ENCODE measurements around the gene SUFU.
A peak's percentile ranks its signal among the peaks of the same experiment; 100 is the strongest.
"Not testable (repeated sequence)": the region's sequence is repeated elsewhere in the genome, so short reads cannot be mapped to it uniquely, and the experiment has no call there.

The SUFU gene

GRCh38 chr10:102480396-102480795 is 23.4 kb upstream of the SUFU start:
- DNase-seq = no peak

GRCh38 chr10:102484021-102484420 is 19.8 kb upstream of the SUFU start:
- DNase-seq = no peak

DNA sequence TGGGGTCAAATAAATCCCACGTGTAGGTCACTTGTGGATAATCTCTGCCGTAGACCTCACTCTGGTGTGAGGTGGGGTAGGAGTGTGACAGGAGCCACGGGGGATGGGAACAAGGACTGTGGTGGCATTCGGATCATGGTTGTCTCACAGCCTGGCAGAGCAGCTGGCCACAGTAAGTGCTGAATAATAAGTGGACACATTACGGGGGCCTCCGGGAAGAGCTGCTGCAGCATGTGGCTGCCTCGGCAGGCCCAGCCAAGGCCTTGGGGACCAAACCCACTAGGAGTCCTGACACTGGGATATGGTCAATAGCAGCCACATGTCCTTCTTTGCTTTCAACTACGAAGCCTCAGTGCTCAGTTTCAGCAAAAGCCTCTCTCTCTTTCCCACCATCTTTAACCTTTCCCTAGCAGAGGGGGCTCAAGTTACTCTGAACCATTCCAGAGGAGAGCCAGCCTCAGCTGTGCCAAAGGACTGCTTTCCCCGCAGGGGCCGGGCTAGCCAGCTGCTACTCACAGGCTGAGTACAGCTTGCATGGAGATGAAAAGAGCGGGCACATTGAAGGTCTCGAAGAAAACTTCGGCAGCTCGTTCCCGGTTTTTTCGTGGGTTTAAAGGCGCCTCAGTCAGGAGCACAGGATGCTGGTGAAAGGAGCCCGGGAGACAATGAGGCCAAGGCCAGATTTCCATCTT is 18.5 kb upstream of the SUFU start:
- no peak for DNase-seq

DNA sequence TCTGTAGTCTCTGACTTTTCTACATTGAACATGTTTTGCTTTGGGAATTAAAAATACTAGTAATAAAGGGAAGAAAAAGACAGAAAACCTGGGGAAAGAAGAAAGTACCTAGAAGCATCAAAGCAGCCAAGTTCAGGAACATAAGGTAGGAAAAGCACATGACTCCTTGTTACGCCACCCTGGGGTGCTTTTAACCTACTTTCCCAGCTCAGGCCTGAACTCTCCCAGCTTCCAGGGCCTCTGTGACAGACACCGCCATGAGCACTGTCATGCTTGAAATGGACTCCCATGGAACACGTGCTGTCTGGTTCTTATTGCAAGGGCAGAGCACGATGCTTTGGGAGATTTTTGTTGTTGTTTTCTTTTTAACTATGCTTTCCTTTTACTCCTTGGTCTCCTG is 12.6 kb upstream of the SUFU start:
- no peak for DNase-seq

DNA sequence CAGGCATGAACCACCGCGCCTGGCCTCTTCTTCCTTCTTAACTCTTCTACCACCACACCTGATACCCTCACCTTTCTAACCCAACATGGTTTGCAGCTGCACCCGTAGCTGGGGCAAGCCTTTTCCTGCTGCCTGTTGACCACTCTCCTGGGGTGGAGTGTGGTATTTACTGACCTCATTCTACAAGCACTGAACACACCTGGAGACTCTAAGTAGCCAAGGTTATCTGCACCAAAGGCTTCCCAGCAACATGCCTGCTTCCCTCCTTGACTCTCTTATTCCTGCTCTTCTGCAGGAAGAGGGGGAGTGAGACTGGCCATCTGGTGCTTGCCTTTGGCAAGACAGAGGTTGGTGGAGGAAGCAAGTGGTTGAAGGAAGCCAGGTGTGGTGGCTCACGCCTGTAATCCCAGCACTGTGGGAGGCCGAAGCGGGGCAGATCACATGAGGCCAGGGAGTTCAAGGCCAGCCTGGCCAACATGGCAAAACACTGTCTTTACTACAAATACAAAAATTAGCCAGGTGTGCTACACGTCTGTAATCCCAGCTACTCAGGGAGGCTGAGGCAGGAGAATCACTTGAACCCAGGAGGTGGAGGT is 11.3 kb upstream of the SUFU start:
- no peak for DNase-seq

- peak; percentile 38 to 71 for DNase-seq
Measured at GRCh38 chr10:102492983-102493382, 10.8 kb upstream of the SUFU start.

DNA sequence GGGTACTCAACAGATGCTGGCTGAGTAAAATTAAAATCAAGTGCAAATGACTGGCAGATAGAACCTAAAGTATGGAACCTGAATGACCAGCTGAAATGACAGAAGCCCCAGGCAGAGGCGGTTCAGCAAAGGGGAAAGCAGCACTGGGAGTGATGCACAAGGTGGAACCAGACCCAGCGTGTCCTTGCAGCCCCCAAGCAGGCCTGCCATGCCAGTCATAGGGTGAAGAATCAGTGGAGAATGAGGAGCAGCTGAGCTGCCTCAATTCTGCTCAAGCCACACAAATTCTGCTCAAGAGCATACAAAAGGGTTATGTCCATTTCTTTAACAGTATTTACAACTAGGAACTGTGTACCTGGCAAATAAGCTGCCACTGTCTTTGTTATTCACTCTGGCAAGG is 10.0 kb upstream of the SUFU start:
- no peak for DNase-seq

DNA sequence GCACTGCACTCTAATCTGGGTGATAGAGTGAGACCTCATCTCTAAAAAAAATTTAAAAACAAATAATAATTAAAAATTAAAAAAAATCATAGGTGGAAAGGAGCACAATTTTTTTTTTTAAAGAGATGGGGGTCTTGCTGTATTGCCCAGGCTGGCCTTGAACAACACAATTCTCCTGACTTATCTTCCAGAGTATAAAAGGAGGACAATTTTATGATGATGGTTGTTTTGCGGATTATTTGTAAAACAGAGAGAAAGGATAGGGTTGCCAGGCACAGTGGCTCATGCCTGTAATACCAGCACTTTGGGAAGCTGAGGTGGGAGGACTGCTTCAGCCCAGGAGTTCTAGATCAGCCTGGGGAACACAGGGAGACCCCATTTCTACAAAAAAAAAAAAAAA is 6.2 kb upstream of the SUFU start:
- DNase-seq = no peak

GRCh38 chr10:102499356-102499755 is 4.4 kb upstream of the SUFU start:
- DNase-seq = no peak

DNA sequence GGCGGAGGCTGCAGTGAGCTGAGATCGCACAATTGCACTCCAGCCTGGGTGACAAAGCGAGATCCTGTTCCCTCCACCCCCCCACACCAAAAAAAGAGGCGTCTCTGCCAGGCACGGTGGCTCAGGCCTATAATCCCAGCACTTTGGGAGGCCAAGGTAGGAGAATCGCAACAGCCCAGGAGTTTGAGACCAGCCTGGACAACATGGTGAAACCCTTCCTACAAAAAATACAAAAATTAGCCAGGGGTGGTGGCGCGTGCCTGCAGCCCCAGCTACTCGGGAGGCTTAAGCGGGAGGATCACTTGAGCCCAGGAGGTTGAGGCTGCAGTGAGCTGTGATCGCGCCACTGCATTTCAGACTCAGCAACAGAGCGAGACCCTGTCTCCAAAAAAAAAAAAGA is 3.1 kb upstream of the SUFU start:
- DNase-seq = not testable (repeated sequence)

- no peak for DNase-seq
Measured at GRCh38 chr10:102501201-102502028, 2.4 kb upstream of the SUFU start.

- peak; percentile 99 for DNase-seq
Measured at GRCh38 chr10:102502029-102502336, 1.8 kb upstream of the SUFU start.

DNA sequence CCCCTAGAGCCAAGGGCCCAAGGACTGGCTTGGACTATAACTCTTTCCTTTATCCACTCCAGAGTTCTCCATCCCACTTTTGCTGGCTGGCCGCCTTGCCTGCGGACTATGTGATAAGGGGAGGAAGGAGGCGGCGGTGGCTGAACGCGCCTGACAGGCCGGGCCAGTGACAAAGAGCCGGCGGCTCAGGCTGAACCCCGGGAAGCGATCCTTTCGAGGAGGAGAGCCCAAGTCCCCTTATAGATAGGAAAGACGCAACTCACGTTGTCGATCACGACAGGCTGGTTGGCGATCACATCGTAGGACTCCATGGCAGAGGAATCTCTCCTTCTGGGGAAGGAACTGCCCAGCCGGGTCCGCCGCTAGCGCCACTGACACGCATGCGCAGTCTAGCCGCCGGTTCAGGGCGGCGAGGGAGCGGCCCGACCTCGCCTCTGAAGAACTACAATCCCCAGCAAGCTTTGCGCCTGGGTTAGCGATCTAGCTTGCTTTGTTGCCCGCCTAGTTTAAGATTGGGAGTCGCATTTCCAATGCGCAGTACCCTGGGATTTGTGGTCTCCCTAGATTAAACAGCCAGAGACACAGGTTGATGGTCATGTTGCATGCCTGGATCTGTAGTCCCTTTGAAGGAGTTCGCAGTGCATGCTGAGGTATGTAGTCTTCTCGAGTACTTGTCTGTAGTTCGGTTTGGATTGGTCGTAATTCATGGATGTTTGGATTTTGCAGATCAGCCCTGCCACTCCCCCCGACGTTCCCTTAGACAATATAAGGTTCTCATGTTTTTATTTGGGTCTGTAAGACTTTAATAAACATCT is 1.2 kb upstream of the SUFU start, which contains the start of gene ACTR1A:
Gene ACTR1A, minus strand, starts transcription at position 376 of the 815 bp plus-strand sequence. Its CDS starts 65 bp downstream, at position 311.
- DNase-seq = peak; percentile 93 to 99

DNA sequence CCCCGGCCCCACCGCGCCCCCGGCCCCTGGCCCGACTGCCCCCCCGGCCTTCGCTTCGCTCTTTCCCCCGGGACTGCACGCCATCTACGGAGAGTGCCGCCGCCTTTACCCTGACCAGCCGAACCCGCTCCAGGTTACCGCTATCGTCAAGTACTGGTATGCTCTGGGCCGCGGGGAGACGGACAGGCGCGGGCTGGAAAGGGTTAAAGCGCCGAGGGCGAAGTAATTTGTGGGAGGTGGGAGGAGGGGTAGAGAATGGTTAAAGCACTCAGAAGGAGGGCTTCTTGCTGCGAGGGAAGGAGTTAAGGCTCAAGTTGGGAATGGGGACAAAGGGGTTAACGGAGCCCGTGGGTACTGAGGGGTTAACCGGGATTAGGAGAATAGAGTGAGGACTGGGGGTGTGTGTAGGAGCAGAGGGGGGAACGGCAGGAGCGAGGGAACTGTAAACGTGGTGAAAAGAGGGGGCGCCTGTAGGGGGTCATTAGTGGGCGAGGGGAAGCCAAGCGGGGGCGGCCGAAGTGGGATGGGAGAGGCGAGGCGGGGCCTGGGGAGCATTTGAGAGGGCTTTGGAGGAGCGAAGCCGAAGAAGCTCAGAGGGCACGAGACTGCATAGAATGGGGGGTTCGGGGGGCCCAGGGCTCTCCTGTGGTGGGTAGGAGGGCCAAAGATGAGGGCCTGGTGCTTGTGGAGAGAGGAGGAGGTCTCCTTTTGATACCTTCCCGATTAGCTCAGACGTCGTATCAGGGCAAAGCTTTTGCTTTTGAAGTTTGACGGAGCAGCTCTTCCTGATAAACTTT is 605 bp downstream of the SUFU start:
- DNase-seq = peak in 1 of 2 donors; percentile 24

DNA sequence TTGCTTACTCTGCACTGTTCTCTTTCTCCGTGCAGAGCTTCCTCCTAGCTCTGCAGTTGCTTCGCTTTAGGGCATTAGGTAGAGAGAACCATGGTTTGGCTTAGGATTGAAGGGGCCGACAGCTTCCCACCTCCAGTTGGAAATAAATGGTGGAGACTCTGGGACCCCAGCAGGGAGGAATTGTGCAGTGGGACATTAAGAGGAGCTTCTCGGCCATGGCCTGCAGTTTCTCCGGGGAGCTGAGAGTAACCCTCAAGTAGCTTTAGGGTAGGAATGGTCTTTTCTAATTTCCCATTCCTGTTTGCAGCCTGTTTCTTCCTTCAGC is 1.2 kb downstream of the SUFU start:
- DNase-seq = no peak

DNA sequence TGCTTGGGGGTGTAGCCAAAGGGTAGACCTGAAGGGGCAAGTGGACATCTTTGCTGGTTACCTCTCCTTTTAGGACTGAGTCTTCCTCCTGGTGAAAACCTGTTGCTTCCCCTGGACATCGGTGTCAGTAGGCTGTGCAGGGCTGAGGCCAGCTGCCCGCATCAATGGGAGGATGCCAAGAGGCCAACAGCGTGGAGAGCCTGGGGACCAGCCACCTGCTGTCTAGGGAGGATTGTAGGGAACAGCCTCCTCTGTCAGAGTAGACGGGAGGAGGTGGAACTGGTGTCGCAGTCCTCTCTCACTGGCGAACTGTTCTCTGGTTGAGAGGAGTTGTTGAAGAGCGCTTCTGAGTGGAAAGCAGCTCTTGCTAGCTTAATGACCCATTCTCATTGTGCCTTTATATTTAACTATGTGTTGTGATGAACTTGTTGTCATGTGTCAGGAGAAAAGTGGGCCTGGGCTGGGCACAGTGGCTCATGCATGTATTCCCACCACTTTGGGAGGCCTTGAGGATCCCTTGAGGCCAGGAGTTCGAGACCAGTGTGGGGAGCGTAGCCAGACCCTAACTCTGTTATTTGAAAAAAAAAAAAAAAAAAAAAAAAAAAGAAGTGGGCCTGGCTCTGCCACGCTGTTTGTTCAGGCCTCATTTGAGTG is 1.8 kb downstream of the SUFU start:
- DNase-seq = no peak

DNA sequence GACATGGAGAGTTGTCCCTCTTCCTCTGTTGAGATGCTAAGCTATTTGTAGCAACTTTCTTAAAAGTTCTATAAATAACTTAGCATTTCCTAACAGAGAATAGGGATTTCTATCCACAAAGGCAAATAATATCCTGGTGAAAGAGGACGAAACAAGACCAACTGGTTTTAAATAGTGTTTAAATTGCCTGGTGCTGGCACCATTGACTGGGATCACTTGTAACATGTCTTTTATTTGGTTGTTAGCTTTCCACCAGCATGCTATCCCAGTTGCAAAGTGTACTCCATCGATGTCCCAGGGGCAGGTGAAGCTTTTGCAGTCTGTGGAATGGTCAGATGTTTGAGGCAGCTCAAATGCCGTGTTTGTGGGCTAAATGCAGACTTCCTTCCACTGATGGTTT is 3.7 kb downstream of the SUFU start:
- DNase-seq = no peak

GRCh38 chr10:102508506-102508905 is 4.7 kb downstream of the SUFU start:
- peak in 1 of 2 donors; percentile 54 for DNase-seq

GRCh38 chr10:102509387-102509786 is 5.6 kb downstream of the SUFU start:
- DNase-seq = no peak

DNA sequence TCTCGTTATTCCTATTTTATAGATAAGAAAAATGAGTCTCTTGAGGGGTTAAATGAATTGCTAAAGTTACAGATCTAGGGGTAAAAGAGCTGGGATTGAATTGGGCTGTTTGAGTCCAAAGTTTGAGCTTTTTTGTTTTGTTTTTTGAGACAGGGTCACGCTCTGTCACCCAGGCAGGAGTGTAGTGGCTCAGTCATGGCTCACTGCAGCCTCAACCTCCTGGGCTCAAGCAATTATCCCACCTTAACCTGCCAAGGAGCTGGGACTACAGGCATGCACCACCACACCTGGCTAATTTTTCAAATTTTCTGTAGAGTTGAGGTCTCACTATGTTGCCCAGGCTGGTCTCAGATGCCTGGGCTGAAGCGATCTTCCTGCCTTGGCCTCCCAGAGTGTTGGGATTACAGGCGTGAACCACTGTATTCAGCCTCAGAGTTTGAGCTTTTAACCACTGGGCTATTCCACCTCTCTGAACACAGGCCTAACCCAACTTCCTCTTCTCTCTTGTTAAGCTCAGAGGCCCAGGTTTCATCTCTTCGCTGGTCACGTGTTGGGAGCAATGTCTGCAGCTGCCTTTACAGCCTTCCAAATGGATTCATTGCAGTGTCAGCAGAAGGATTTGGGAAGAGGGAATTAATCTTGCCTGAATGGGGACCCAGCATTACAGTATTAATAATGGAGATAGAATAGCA is 8.0 kb downstream of the SUFU start:
- DNase-seq = no peak
